Trophoblast cell (in vitro differentiated cells and primary cell): ENCODE data around the gene ATP4A.

Experiments
- DNase-seq, 2 donors: peaks; one replicate each; pipeline ENCODE4 v3.0.0-alpha.2; 2016
- H2AFZ ChIP-seq: 2 replicates; pipeline ENCODE4 v1.6.1; 2013; ENCODE audit warnings: low read length, moderate library complexity, mild to moderate bottlenecking; ENCODE audit not compliant: insufficient read depth, poor library complexity
- H2AK5ac ChIP-seq: 2 replicates; pipeline ENCODE4 v1.6.1; 2013; ENCODE audit warnings: mild to moderate bottlenecking, low read length
- H2BK120ac ChIP-seq: 2 replicates; pipeline ENCODE4 v1.6.1; 2013; ENCODE audit warnings: low read length, mild to moderate bottlenecking, moderate library complexity; ENCODE audit not compliant: insufficient read depth, poor library complexity
- H2BK12ac ChIP-seq: 2 replicates; pipeline ENCODE4 v1.6.1; 2013; ENCODE audit warnings: mild to moderate bottlenecking, low read length, moderate library complexity
- H2BK5ac ChIP-seq: 2 replicates; pipeline ENCODE4 v1.6.1; 2013; ENCODE audit warnings: low read length, low read depth, moderate library complexity, mild to moderate bottlenecking; ENCODE audit not compliant: poor library complexity
- H3K14ac ChIP-seq: 2 replicates; pipeline ENCODE4 v1.6.1; 2013; ENCODE audit warnings: mild to moderate bottlenecking, low read length
- H3K18ac ChIP-seq: 2 replicates; pipeline ENCODE4 v1.6.1; 2013; ENCODE audit warnings: mild to moderate bottlenecking, low read length
- H3K23ac ChIP-seq: 2 replicates; pipeline ENCODE4 v1.6.1; 2013; ENCODE audit warnings: low read length
- H3K27ac ChIP-seq: 2 replicates; pipeline ENCODE4 v1.5.1; 2013; ENCODE audit warnings: low read depth, mild to moderate bottlenecking, inconsistent platforms, low read length, moderate library complexity
- H3K27me3 ChIP-seq: 2 replicates; pipeline ENCODE4 v1.6.1; 2013; ENCODE audit warnings: inconsistent platforms, mild to moderate bottlenecking, low read length, moderate library complexity; ENCODE audit not compliant: insufficient read depth
- H3K36me3 ChIP-seq, 2 experiments: 1 replicate in 1 of 2; 2 replicates in 1 of 2; pipeline ENCODE4 v1.6.1; 2013; ENCODE audit warnings: low read length in 2 of 2, mild to moderate bottlenecking in 2 of 2, moderate library complexity in 1 of 2; ENCODE audit not compliant: insufficient read depth in 2 of 2, control insufficient read depth in 1 of 2
- H3K4ac ChIP-seq: 2 replicates; pipeline ENCODE4 v1.6.1; 2013; ENCODE audit warnings: low read depth, mild to moderate bottlenecking, low read length, moderate library complexity
- H3K4me1 ChIP-seq, 2 experiments: 1 replicate in 1 of 2; 2 replicates in 1 of 2; pipeline ENCODE4 v1.6.1; 2013; ENCODE audit warnings: low read length in 2 of 2, mild to moderate bottlenecking in 2 of 2, moderate library complexity in 1 of 2; ENCODE audit not compliant: insufficient read depth in 2 of 2, control insufficient read depth in 1 of 2
- H3K4me2 ChIP-seq: 2 replicates; pipeline ENCODE4 v1.6.1; 2013; ENCODE audit warnings: inconsistent platforms, mild to moderate bottlenecking, low read length, moderate library complexity
- H3K4me3 ChIP-seq: 2 replicates; pipeline ENCODE4 v1.5.1; 2013; ENCODE audit warnings: mild to moderate bottlenecking, low read depth, low read length, inconsistent platforms
- H3K79me1 ChIP-seq: one replicate; pipeline ENCODE4 v1.6.1; 2013; ENCODE audit warnings: low read length
- H3K79me2 ChIP-seq: 2 replicates; pipeline ENCODE4 v1.6.1; 2013; ENCODE audit warnings: low read length, mild to moderate bottlenecking; ENCODE audit not compliant: control insufficient read depth, insufficient read depth, poor library complexity
- H3K9ac ChIP-seq: 2 replicates; pipeline ENCODE4 v1.6.1; 2013; ENCODE audit warnings: mild to moderate bottlenecking, low read length
- H3K9me3 ChIP-seq: 2 replicates; pipeline ENCODE4 v1.6.1; 2013; ENCODE audit warnings: low read depth, mild to moderate bottlenecking, control low read depth, inconsistent platforms, low read length; ENCODE audit not compliant: insufficient read depth
- H4K12ac ChIP-seq: 2 replicates; pipeline ENCODE4 v1.6.1; 2013; ENCODE audit warnings: low read depth, mild to moderate bottlenecking, low read length, moderate library complexity
- H4K8ac ChIP-seq: 2 replicates; pipeline ENCODE4 v1.6.1; 2013; ENCODE audit warnings: low read depth, mild to moderate bottlenecking, low read length, moderate library complexity
- H4K91ac ChIP-seq: one replicate; pipeline ENCODE4 v1.6.1; 2013; ENCODE audit warnings: low read depth, mild to moderate bottlenecking, low read length, moderate library complexity
- WGBS: extraction: QIAGEN DNeasy Blood & Tissue Kit; methylation state at CpG from one replicate; pipeline ENCODE4 v1.1.7; 2013; ENCODE audit warnings: missing lambda C conversion rate; ENCODE audit not compliant: insufficient read length, insufficient coverage; ENCODE audit errors: extremely low coverage; 5-methylcytosine and 5-hydroxymethylcytosine counted together

ATP4A gene

GRCh38 chr19:35525873-35526272 is 37.6 kb downstream of the ATP4A start:
- H2AK5ac ChIP-seq: no peak overlapping the region
- no peak overlapping the region for H2BK12ac ChIP-seq
- no peak overlapping the region for H4K8ac ChIP-seq
- H3K18ac ChIP-seq: no peak overlapping the region
- no peak overlapping the region for H2AFZ ChIP-seq
- WGBS: no CpG with 5 or more reads among the region's 4 CpGs
- peaks cover 2% of the 10 kb centered on the region for H3K9me3 ChIP-seq
- no peaks in the 10 kb centered on the region for H3K4me1 ChIP-seq
- no peak overlapping the region for H4K12ac ChIP-seq
- no peak overlapping the region for H3K4me2 ChIP-seq
- H3K36me3 ChIP-seq: no peaks in the 10 kb centered on the region
- H4K91ac ChIP-seq: no peak overlapping the region
- no peak overlapping the region for H3K14ac ChIP-seq
- DNase-seq: no peak
- H3K9ac ChIP-seq: no peak overlapping the region
- no peak overlapping the region for H3K23ac ChIP-seq
- no peak overlapping the region for H2BK120ac ChIP-seq
- H2BK5ac ChIP-seq: no peak overlapping the region
- H3K4ac ChIP-seq: no peak overlapping the region
- no peaks in the 10 kb centered on the region for H3K79me2 ChIP-seq
- no peaks in the 10 kb centered on the region for H3K79me1 ChIP-seq
- no peak overlapping the region for H3K4me3 ChIP-seq
- H3K27me3 ChIP-seq: no peaks in the 10 kb centered on the region
- no peak overlapping the region for H3K27ac ChIP-seq

GRCh38 chr19:35524181-35524837 is 39.1 kb downstream of the ATP4A start:
- H3K23ac ChIP-seq: no peak overlapping the region
- H3K9ac ChIP-seq: no peak overlapping the region
- peaks cover 2% of the 10 kb centered on the region for H3K9me3 ChIP-seq
- H2AK5ac ChIP-seq: no peak overlapping the region
- no peak overlapping the region for H3K14ac ChIP-seq
- no peak overlapping the region for H3K27ac ChIP-seq
- no peaks in the 10 kb centered on the region for H3K36me3 ChIP-seq
- no peak overlapping the region for H4K8ac ChIP-seq
- H2BK120ac ChIP-seq: no peak overlapping the region
- no peak overlapping the region for H2BK12ac ChIP-seq
- no peak overlapping the region for H3K4me2 ChIP-seq
- H3K4me1 ChIP-seq: no peaks in the 10 kb centered on the region
- no peaks in the 10 kb centered on the region for H3K79me2 ChIP-seq
- H3K18ac ChIP-seq: no peak overlapping the region
- no peaks in the 10 kb centered on the region for H3K27me3 ChIP-seq
- H2BK5ac ChIP-seq: no peak overlapping the region
- H4K12ac ChIP-seq: no peak overlapping the region
- H3K4ac ChIP-seq: no peak overlapping the region
- no peak for DNase-seq
- no peak overlapping the region for H3K4me3 ChIP-seq
- no CpG with 5 or more reads among the region's 11 CpGs for WGBS
- H4K91ac ChIP-seq: no peak overlapping the region
- no peak overlapping the region for H2AFZ ChIP-seq
- no peaks in the 10 kb centered on the region for H3K79me1 ChIP-seq

- H3K9ac ChIP-seq: no peak overlapping the region
- H3K4me3 ChIP-seq: no peak overlapping the region
- no peaks in the 10 kb centered on the region for H3K79me2 ChIP-seq
- H3K27me3 ChIP-seq: no peaks in the 10 kb centered on the region
- no peak overlapping the region for H3K27ac ChIP-seq
- H3K14ac ChIP-seq: no peak overlapping the region
- H2BK120ac ChIP-seq: no peak overlapping the region
- no peak overlapping the region for H2BK12ac ChIP-seq
- no peaks in the 10 kb centered on the region for H3K79me1 ChIP-seq
- H4K12ac ChIP-seq: no peak overlapping the region
- no peak overlapping the region for H3K4me2 ChIP-seq
- no peaks in the 10 kb centered on the region for H3K9me3 ChIP-seq
- WGBS: no CpG with 5 or more reads among the region's 12 CpGs
- no peak overlapping the region for H4K91ac ChIP-seq
- no peak overlapping the region for H3K4ac ChIP-seq
- no peaks in the 10 kb centered on the region for H3K36me3 ChIP-seq
- H2AFZ ChIP-seq: no peak overlapping the region
- no peak overlapping the region for H4K8ac ChIP-seq
- no peak overlapping the region for H2AK5ac ChIP-seq
- H3K23ac ChIP-seq: no peak overlapping the region
- DNase-seq: no peak
- no peak overlapping the region for H2BK5ac ChIP-seq
- no peaks in the 10 kb centered on the region for H3K4me1 ChIP-seq
- H3K18ac ChIP-seq: no peak overlapping the region
Observed at GRCh38 chr19:35522745-35523327, 40.6 kb downstream of the ATP4A start.

- Histone ChIP-seq H2BK120ac (no peak overlapping the region), H3K4ac (no peak overlapping the region), H3K36me3 (no peaks in the 10 kb centered on the region), H2BK12ac (no peak overlapping the region), H3K9me3 (no peaks in the 10 kb centered on the region), H3K79me2 (no peaks in the 10 kb centered on the region), H3K23ac (no peak overlapping the region), H3K18ac (no peak overlapping the region), H3K4me2 (no peak overlapping the region), H2BK5ac (no peak overlapping the region), H3K4me3 (no peak overlapping the region), H3K27me3 (no peaks in the 10 kb centered on the region), H3K4me1 (no peaks in the 10 kb centered on the region), H4K12ac (no peak overlapping the region), H3K27ac (no peak overlapping the region), H3K14ac (no peak overlapping the region), H3K9ac (no peak overlapping the region), H3K79me1 (no peaks in the 10 kb centered on the region), H4K8ac (no peak overlapping the region), H2AK5ac (no peak overlapping the region), H4K91ac (no peak overlapping the region), H2AFZ (no peak overlapping the region)
- no peak for DNase-seq
- no CpG with 5 or more reads among the region's 16 CpGs for WGBS
Observed at GRCh38 chr19:35521124-35521743, 42.2 kb downstream of the ATP4A start.
